ENCODE measurements around the gene RNF167.

GRCh38 chr17:4982305-4982704 lies 42.2 kb downstream of the RNF167 start:
- TF ChIP-seq FOSL1 (IDR thresholded peaks at IDR 0.05; ENCODE audit: low read depth) (no peak), CTCF (IDR thresholded peaks at IDR 0.05 in 2 of 3, conservative IDR thresholded peaks at IDR 0.05 in 1 of 3; ENCODE audit: borderline replicate concordance in 1 of 3, insufficient read depth in 1 of 3, low read depth in 2 of 3, low read length in 2 of 3) (no peak), POLR2A (IDR thresholded peaks at IDR 0.05; ENCODE audit: borderline replicate concordance, extremely low read depth, insufficient read depth, insufficient read length) (no peak), RAD21 (IDR thresholded peaks at IDR 0.05; ENCODE audit: low read depth) (no peak), MAX (IDR thresholded peaks at IDR 0.05) (no peak), EZH2 (IDR thresholded peaks at IDR 0.05) (no peak), YY1 (IDR thresholded peaks at IDR 0.05; ENCODE audit: extremely low read depth, insufficient replicate concordance, low read depth, low read length) (no peak)
